Glomerular endothelial cell (primary cell): ENCODE results near the gene CIDEA. TPM values are rescaled to one million over a fixed set of nuclear protein-coding genes. Genes with fewer than 3 reads are reported as not detected.

Experiments used
- DNase-seq: peaks from one replicate; pipeline ENCODE4 v3.0.0-alpha.2; 2011; ENCODE audit warnings: low read depth, low spot score; ENCODE audit errors: extremely low read depth
- total RNA-seq: library from RNA; depleted of rRNA; stranded (reverse); fragments of >200 nt; gene quantifications from 2 replicates; pipeline ENCODE4 v1.2.3, GENCODE V29; 2015

Gene CIDEA
- total RNA-seq, 1 donor from 2014 or later = 1.4 TPM

GRCh38 chr18:12317664-12318333, 63.6 kb downstream of the CIDEA start:
- no peak for DNase-seq

GRCh38 chr18:12318334-12318697, 64.2 kb downstream of the CIDEA start:
- DNase-seq = no peak

DNA sequence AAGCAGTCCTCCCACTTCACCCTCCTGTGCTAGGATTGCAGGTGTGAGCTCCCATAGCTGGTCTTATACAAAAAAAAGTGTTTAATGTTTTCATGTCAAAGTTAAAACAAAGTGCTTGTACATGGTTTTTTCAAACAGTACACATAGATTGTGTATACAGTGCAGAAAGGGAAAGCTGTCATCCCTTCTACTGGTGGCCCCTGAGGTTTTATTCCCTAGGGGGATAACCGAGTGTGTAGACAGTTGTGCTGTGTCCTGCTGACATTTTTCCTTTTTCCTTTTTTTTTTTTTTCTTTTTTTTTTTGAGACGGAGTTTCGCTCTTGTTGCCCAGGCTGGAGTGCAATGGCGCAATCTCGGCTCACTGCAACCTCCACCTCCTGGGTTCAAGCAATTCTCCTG, 64.7 kb downstream of the CIDEA start:
- no peak for DNase-seq

GRCh38 chr18:12321333-12321732, 67.2 kb downstream of the CIDEA start:
- no peak for DNase-seq

GRCh38 chr18:12324991-12325725, 71.0 kb downstream of the CIDEA start:
- DNase-seq = no peak

DNA sequence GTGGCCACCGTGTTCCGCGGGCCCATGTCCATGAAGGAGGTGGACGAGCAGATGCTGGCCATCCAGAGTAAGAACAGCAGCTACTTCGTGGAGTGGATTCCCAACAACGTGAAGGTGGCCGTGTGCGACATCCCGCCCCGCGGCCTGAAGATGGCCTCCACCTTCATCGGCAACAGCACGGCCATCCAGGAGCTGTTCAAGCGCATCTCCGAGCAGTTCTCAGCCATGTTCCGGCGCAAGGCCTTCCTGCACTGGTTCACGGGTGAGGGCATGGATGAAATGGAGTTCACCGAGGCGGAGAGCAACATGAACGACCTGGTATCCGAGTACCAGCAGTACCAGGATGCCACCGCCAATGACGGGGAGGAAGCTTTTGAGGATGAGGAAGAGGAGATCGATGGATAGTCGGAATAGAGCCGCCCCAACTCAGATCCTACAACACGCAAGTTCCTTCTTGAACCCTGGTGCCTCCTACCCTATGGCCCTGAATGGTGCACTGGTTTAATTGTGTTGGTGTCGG, 71.6 kb downstream of the CIDEA start:
- DNase-seq = no peak

- no peak for DNase-seq
These were observed 72.7 kb downstream of the CIDEA start for GRCh38 chr18:12326711-12327460.

Other genes starting within 250 kb of the CIDEA start
- gene ANKRD62, start 160.5 kb upstream of the CIDEA start, total RNA-seq = not detected in 2 replicates
- 872 and 961 TPM in 2 replicates for gene TUBB6, start 53.9 kb downstream of the CIDEA start, total RNA-seq
- gene AFG3L2, start 122.9 kb downstream of the CIDEA start, total RNA-seq = 39.3 and 40.5 TPM in 2 replicates
- 2.3 and 2.4 TPM in 2 replicates for gene PRELID3A, start 153.6 kb downstream of the CIDEA start, total RNA-seq